B cell (primary cell): Measurements from ENCODE around the gene SLC4A5. TPM values are rescaled to one million over a fixed set of nuclear protein-coding genes. Genes with fewer than 3 reads are reported as not detected.
A peak's percentile ranks its signal among the peaks of the same experiment; 100 is the strongest.

Experiments used
- ATAC-seq: fragments of 200-7000 bp; cut with Tn5 transposase; one replicate; pipeline ENCODE4 v1.10.0; 2021; ENCODE audit warnings: low read depth, mild to moderate bottlenecking, moderate number of reproducible peaks, moderate library complexity
- CTCF ChIA-PET: fragments of 350-600 bp; sonication (Branson Sonifier 250); formaldehyde crosslinking; loops from one replicate; lab custom pipeline; 2021; ENCODE audit warnings: antibody characterized with exemption, inconsistent platforms; lab: Charles Lee
- POLR2A ChIA-PET: fragments of 350-600 bp; sonication (Branson Sonifier 250); formaldehyde crosslinking; loops from one replicate; lab custom pipeline; 2021; ENCODE audit warnings: antibody characterized with exemption; lab: Charles Lee
- DNase-seq: peaks from one replicate; pipeline ENCODE4 v3.0.0; 2013
- H2AFZ ChIP-seq: 2 replicates; pipeline ENCODE4 v1.6.1; 2012; ENCODE audit warnings: mild to moderate bottlenecking, low read depth, low read length; ENCODE audit not compliant: insufficient read depth, poor library complexity, severe bottlenecking
- H3K27ac ChIP-seq, 2 donors: 1 replicate in 1 of 2; 2 replicates in 1 of 2; pipeline ENCODE4 v1.5.1; 2012 to 2013; ENCODE audit warnings: low read length in 2 of 2, mild to moderate bottlenecking in 2 of 2, moderate library complexity in 1 of 2
- H3K27me3 ChIP-seq, 4 experiments: fragments of 200-600 bp in 1 of 4; sonication (generic) in 1 of 4; replicated peaks in 1 of 4; 1 replicate in 2 of 4; 2 replicates in 2 of 4; pipeline versions ENCODE4 v1.6.1 to v1.7.0; 2013 to 2016; ENCODE audit warnings: low read length in 3 of 4, mild to moderate bottlenecking in 2 of 4, mixed read lengths in 1 of 4, moderate library complexity in 1 of 4; ENCODE audit not compliant: insufficient read depth in 4 of 4, control insufficient read depth in 3 of 4; ENCODE audit errors: control extremely low read depth in 1 of 4
- H3K36me3 ChIP-seq, 2 experiments: replicated peaks in 1 of 2; 1 replicate in 1 of 2; 2 replicates in 1 of 2; pipeline versions ENCODE4 v1.6.1 to v1.7.1; 2013; ENCODE audit warnings: low read length in 1 of 2; ENCODE audit not compliant: insufficient read depth in 2 of 2, control insufficient read depth in 1 of 2; ENCODE audit errors: control extremely low read depth in 1 of 2, extremely low read depth in 1 of 2
- H3K4me1 ChIP-seq, 2 donors: fragments of 200-600 bp in 1 of 2; sonication (generic) in 1 of 2; 1 replicate in 1 of 2; 2 replicates in 1 of 2; pipeline versions ENCODE4 v1.5.1 to v1.6.1; 2013 to 2017; ENCODE audit warnings: low read length in 2 of 2; ENCODE audit not compliant: control insufficient read depth in 2 of 2, insufficient read depth in 2 of 2
- H3K4me2 ChIP-seq: replicated peaks from 2 replicates; pipeline ENCODE3; 2012; ENCODE audit warnings: mild to moderate bottlenecking, low read depth, low read length; ENCODE audit not compliant: poor library complexity, severe bottlenecking
- H3K4me3 ChIP-seq, 5 experiments: fragments of 200-600 bp in 1 of 5; sonication (generic) in 1 of 5; 1 replicate in 3 of 5; 2 replicates in 2 of 5; pipeline versions ENCODE4 v1.5.1 to v1.7.0; 2011 to 2016; ENCODE audit warnings: low read length in 4 of 5, mild to moderate bottlenecking in 4 of 5, low read depth in 2 of 5, control low read depth in 1 of 5, moderate library complexity in 1 of 5; ENCODE audit not compliant: insufficient read depth in 1 of 5; ENCODE audit errors: control extremely low read depth in 1 of 5, extremely low read depth in 1 of 5
- H3K79me2 ChIP-seq: fragments of 200-600 bp; sonication (generic); one replicate; pipeline ENCODE4 v1.6.0; 2016; ENCODE audit warnings: low read length; ENCODE audit not compliant: control insufficient read depth, insufficient read depth
- H3K9ac ChIP-seq: fragments of 200-600 bp; sonication (generic); 2 replicates; pipeline ENCODE4 v1.6.1; 2017; ENCODE audit warnings: mild to moderate bottlenecking, low read length, moderate library complexity
- H3K9me3 ChIP-seq, 3 donors: one replicate each; pipeline versions ENCODE4 v1.6.1 to v1.7.1; 2013; ENCODE audit warnings: low read length in 2 of 3; ENCODE audit not compliant: control insufficient read depth in 2 of 3, insufficient read depth in 1 of 3; ENCODE audit errors: control extremely low read depth in 1 of 3
- H4K20me1 ChIP-seq: 2 replicates; pipeline ENCODE4 v1.6.0; 2012; ENCODE audit warnings: mild to moderate bottlenecking, low read length; ENCODE audit not compliant: insufficient read depth, control insufficient read depth, poor library complexity, severe bottlenecking
- H3K27ac Mint-ChIP-seq: one replicate; pipeline ENCODE4 v1.8.0; 2021; ENCODE audit warnings: mixed read lengths
- H3K27me3 Mint-ChIP-seq: one replicate; pipeline ENCODE4 v1.8.0; 2021; ENCODE audit warnings: mixed read lengths
- H3K4me1 Mint-ChIP-seq: one replicate; pipeline ENCODE4 v1.8.0; 2021; ENCODE audit warnings: mixed read lengths
- H3K4me3 Mint-ChIP-seq: one replicate; pipeline ENCODE4 v1.8.0; 2021; ENCODE audit warnings: mixed read lengths
- H3K9me3 Mint-ChIP-seq: one replicate; pipeline ENCODE4 v1.8.0; 2022; ENCODE audit warnings: mixed read lengths; ENCODE audit not compliant: insufficient read depth
- CTCF ChIP-seq: fragments of 200-600 bp; IDR thresholded peaks from one replicate; pipeline ENCODE4 v1.8.0; 2022; ENCODE audit warnings: antibody characterized with exemption, mild to moderate bottlenecking
- EZH2 ChIP-seq: IDR thresholded peaks from 2 replicates; pipeline ENCODE4 v1.6.1; 2012; ENCODE audit warnings: borderline replicate concordance, low read depth, mild to moderate bottlenecking, moderate library complexity, low read length; ENCODE audit not compliant: insufficient read depth, poor library complexity, severe bottlenecking
- WGBS: methylation state at CpG from one replicate; pipeline ENCODE4 v1.1.5; 2013; ENCODE audit warnings: missing lambda C conversion rate; ENCODE audit not compliant: insufficient coverage; 5-methylcytosine and 5-hydroxymethylcytosine counted together
- intact Hi-C: fragments of 100-400 bp; cut with micrococcal nuclease; formaldehyde crosslinking; loops from one replicate; pipeline ENCODE4 v1.10.0; 2022
- polyA plus RNA-seq: library from polyadenylated mRNA; depleted of rRNA; stranded (reverse); fragments of >200 nt; gene quantifications from 2 replicates; pipeline ENCODE4 v1.2.3, GENCODE V29; 2012
- total RNA-seq, 2 donors: library from RNA; stranded (reverse); fragments of 120-200 nt in 1 of 2; gene quantifications; 1 replicate in 1 of 2; 2 replicates in 1 of 2; pipeline versions ENCODE4 v1.2.3 to v1.2.4, GENCODE V29; 2013 to 2022

SLC4A5 gene
- total and polyA plus RNA-seq, 2 donors (not counting 1 experiment from before 2014, with no cell fraction given) = 3.3 to 9.7 TPM

DNA sequence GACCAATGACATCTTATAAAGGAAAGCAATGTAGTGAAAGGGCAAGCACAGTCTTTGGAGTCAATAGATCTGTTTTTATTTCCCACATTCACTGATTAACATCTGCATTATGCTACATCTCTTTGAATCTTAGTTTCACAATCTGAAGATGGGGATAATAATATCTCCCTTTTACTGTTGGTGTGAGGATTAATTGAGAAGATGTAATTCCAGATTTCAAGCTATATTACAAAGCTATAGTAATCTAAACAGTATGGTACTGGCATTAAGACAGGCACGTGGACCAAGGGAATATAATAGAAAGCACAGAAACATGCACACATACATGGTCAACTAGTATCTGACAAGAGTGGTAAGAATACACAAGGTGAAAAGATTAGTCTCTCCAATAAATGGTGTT is 45.3 kb downstream of the SLC4A5 start:
- no peaks in the 10 kb centered on the region for H3K27me3 ChIP-seq
- H3K79me2 ChIP-seq = no peaks in the 10 kb centered on the region
- ATAC-seq = no peak
- H3K9ac ChIP-seq = no peak overlapping the region
- no peak for TF ChIP-seq CTCF
- H3K27me3 Mint-ChIP-seq = no peaks in the 10 kb centered on the region
- H3K4me3 ChIP-seq = no peak overlapping the region
- H4K20me1 ChIP-seq = no peaks in the 10 kb centered on the region
- POLR2A ChIA-PET = no interaction called here
- intact Hi-C loops = no loop called here
- no peak for DNase-seq
- H3K9me3 ChIP-seq = peaks cover 0 to 6% (median 3%) of the 10 kb centered on the region in 3 donors
- no peak overlapping the region for H3K27ac Mint-ChIP-seq
- peaks cover 10 to 11% of the 10 kb centered on the region in 2 donors for H3K4me1 ChIP-seq
- no peak overlapping the region for H2AFZ ChIP-seq
- H3K9me3 Mint-ChIP-seq = peaks cover 4% of the 10 kb centered on the region
- no peak overlapping the region for H3K4me2 ChIP-seq
- CTCF ChIA-PET = interaction anchor here (1.5 to 1.6 kb wide), 2 partner anchors 37 to 390 kb away, joined by 3 read pairs; no protein-coding TSS in a partner anchor
- no peaks in the 10 kb centered on the region for H3K36me3 ChIP-seq
- peaks cover 10% of the 10 kb centered on the region for H3K4me1 Mint-ChIP-seq
- no peak overlapping the region for H3K4me3 Mint-ChIP-seq
- no CpG with 5 or more reads among the region's 1 CpG for WGBS
- H3K27ac ChIP-seq = no peak overlapping the region

DNA sequence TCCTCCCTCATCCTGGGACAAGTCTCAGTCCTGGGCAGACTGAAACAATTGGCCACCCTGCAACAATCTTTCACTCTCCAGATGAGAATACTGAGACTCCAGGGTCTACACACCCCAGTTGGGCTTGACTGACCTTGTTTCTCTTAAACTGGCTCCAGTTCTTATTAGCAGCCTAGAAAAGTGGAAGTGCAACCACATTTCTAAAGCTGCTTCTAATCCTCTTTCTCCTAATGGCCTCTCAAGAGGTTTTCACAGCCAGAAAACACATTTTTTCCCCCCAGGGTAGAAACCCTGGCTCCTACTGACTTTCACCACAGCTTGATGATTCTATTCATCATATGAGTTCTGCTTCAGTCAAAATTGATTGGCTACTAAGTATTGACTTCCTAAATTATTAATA is 45.8 kb downstream of the SLC4A5 start:
- H3K27ac Mint-ChIP-seq = peak overlapping the region; percentile 54
- Histone ChIP-seq H3K27ac (peak overlapping the region in 1 of 2 donors; percentile 48), H3K9me3 (peaks cover 0 to 6% (median 3%) of the 10 kb centered on the region in 3 donors), H3K4me3 (no peak overlapping the region), H2AFZ (no peak overlapping the region), H3K4me2 (peak overlapping the region; percentile 35), H3K27me3 (no peaks in the 10 kb centered on the region), H3K36me3 (no peaks in the 10 kb centered on the region), H4K20me1 (no peaks in the 10 kb centered on the region), H3K4me1 (peaks cover 10 to 11% of the 10 kb centered on the region in 2 donors), H3K79me2 (no peaks in the 10 kb centered on the region), H3K9ac (no peak overlapping the region)
- H3K4me1 Mint-ChIP-seq = peaks cover 10% of the 10 kb centered on the region
- peaks cover 4% of the 10 kb centered on the region for H3K9me3 Mint-ChIP-seq
- H3K27me3 Mint-ChIP-seq = no peaks in the 10 kb centered on the region
- CTCF ChIA-PET = interaction anchor here (1.5 to 1.6 kb wide), 2 partner anchors 38 to 389 kb away, joined by 3 read pairs; no protein-coding TSS in a partner anchor
- ATAC-seq = no peak
- DNase-seq = peak; percentile 27
- intact Hi-C loops = no loop called here
- H3K4me3 Mint-ChIP-seq = no peak overlapping the region
- no peak for TF ChIP-seq EZH2
- TF ChIP-seq CTCF = no peak
- POLR2A ChIA-PET = no interaction called here
